HG02885 (cell line): ENCODE measurements around the gene EYS.
A peak's percentile ranks its signal among the peaks of the same experiment; 100 is the strongest.

Source experiments
- ATAC-seq: cut with Tn5 transposase; IDR thresholded peaks from one replicate; pipeline ENCODE4 v1.9.1; 2021; ENCODE audit warnings: mild to moderate bottlenecking; ENCODE audit not compliant: unreplicated experiment, poor library complexity

EYS gene

GRCh38 chr6:63799813-63800212 lies 1907.2 kb downstream of the EYS start:
- no peak for ATAC-seq

GRCh38 chr6:63799313-63799712 lies 1907.7 kb downstream of the EYS start:
- no peak for ATAC-seq

GRCh38 chr6:63798378-63798777 lies 1908.6 kb downstream of the EYS start:
- ATAC-seq = no peak

DNA sequence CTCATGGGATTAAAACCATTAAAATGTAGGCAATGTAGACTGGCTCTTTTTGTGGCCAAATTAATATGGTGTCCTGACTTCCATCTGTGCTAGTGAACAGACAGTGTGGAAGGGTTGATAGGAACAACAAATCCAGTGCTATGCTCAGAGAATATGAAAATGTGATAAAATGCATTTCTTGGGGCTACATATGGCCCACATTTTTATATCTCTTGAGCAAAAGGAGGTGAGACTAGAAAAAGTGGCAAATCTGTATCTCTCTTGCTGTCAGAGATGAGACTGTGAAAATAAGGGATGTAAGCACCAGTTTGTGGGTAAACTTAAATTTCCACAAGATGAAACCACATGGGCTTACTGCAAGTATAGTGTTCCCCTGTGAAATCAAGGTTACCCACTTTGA lies 1909.3 kb downstream of the EYS start:
- ATAC-seq = no peak

DNA sequence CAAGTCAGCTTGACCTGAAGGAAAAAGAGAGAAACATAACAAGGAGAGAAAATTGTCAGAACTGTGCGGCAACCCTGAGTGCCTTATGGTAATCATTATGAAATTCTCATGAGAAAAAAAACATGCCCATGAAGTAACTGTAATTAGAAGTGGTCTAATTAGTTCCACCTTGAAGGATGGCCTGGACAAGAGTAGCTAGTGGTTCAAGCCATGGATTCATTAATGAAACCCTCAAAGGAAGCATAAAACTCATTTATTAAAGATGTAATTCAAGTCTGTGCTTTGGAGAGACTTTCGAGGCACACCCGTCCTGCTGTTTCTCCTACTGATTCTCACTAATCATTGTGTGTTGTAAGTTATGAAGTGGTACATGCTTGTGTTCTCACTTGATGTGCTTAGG lies 1911.2 kb downstream of the EYS start:
- no peak for ATAC-seq

GRCh38 chr6:63795006-63795405 lies 1912.0 kb downstream of the EYS start:
- ATAC-seq = no peak

GRCh38 chr6:63793465-63794137 lies 1913.4 kb downstream of the EYS start:
- ATAC-seq = no peak

GRCh38 chr6:63792736-63793464 lies 1914.1 kb downstream of the EYS start:
- ATAC-seq = no peak

DNA sequence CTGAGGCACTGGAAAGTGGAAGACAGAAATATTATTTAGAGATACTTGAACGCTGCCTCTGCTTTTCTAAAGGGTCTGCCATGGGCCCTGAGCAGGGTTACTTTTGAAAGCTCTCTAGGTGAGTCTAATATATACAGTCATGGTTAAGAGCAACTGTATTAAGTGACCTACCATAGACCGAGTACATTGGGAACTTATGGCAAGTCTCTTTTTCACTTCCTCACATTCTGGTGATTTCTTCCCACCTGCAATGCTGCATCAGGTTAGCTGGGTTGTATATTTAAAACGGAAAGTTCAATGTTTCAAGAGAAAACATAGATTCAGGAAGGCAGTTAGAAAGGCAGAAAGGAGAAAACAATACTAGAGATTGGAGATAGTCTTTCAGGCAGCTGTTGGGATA lies 1916.7 kb downstream of the EYS start:
- peak; percentile 69 for ATAC-seq

DNA sequence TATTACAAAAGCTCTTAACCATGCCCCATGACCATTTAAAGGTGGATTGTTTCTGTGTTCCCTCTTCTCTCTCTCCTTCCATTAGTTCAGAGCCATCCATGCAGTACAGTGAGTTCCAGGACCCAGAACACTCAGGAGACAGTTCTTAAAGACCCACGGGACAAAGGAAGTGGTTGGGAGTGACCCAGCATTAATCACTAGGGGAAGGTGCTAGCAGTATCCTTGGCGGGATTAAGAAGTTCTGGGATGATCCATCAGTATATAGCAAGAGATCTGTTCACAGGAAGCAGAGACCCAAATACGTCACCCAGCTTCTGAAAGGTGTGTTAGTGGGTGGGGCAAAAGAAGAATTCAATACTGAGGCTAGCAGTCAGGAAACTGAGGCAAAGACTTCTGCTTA lies 1917.3 kb downstream of the EYS start:
- ATAC-seq = no peak

- ATAC-seq = no peak
Observed at GRCh38 chr6:63788569-63788968, 1918.5 kb downstream of the EYS start.

DNA sequence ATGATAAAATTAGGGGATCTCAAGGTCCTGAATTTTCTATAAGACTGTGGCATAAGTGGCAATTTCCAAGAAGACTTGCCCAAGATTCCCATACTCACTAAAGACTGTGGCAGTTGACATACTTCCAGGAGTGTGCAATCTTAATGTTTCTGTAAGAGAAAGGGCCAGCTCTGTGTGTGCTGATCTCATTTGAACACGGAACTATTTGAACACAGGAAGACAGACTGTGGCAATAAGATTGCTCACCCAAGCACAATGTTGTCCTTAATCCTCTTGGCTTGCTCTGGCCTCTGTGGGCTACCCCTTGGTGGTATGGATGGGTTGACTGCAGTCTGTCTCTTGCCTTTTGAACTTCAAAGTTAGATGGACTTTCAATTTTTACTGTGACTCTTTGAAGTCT lies 1920.0 kb downstream of the EYS start:
- ATAC-seq = no peak

DNA sequence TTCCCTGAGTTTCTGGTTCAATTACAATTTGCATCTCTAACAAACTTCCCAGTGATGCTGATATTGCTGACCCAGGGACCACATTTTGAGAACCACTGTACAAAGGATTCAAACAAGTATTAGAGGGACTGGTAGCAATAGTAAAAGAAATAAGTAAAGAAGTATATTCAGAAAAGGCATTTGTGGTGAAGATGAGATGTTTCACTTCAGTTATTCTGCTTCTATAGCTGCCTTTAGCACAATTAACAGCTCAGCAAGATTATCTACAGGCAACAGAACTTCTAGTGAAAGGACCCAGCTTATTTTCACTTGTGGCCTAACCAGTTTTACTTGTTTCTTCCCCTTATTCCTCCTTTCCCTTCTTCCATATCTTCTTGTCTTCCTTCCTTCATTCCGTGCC lies 1922.0 kb downstream of the EYS start:
- ATAC-seq = peak; percentile 53

GRCh38 chr6:63783096-63783495 lies 1923.9 kb downstream of the EYS start:
- peak; percentile 49 for ATAC-seq

- ATAC-seq = no peak
Observed at GRCh38 chr6:63774961-63775360, 1932.1 kb downstream of the EYS start.

GRCh38 chr6:63773200-63773599 lies 1933.8 kb downstream of the EYS start:
- no peak for ATAC-seq

- ATAC-seq = no peak
Observed at GRCh38 chr6:63765828-63766227, 1941.2 kb downstream of the EYS start.

DNA sequence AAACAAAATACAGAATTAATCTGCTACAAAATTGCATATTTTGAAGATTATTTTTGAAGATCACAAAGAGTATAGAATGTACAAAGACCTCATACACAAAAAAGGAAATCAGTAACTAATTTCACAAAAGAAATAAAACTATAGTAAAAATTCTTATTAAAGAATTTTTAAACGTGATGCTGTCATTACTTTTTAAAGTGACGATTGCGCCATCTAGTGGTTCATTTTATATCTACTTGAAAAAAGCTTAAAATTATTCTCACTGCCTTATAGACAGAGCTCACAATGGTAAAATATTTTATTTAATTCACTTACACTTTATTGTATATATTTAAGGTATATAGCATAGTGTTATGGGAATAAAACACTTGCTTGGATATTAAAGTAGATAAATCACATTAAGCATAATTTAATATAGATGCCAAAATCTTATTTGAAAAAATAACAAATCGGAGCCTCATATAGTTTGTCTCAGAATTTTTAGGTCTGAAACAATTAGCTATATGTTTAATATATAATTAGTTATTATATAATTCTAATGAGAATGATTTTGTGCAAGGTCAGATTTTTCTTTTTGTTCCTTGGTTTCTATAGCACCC lies 1942.6 kb downstream of the EYS start:
- peak; percentile 46 for ATAC-seq

- ATAC-seq = no peak
Observed at GRCh38 chr6:63760199-63760598, 1946.8 kb downstream of the EYS start.

- ATAC-seq = no peak
Observed at GRCh38 chr6:63759605-63760105, 1947.4 kb downstream of the EYS start.

DNA sequence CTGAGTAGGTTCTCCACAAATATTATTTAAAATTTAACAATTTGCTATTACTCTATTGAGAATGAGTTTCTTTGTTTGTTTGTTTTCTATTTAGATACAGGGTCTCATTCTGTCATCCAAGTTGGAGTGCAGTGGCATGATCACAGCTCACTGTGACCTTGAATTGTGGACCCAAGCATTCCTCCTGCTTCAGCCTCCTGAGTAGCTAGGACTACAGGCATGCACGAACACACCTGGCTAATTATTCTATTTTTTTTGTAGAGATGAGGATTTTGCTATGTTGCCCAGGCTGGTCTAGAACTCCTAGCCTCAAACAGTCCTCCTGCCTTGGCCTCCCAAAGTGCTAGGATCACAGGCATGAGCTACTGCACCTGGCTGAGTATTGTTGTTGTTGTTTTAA lies 1949.2 kb downstream of the EYS start:
- no peak for ATAC-seq
